ENCODE results near the gene TOGARAM2.

Gene TOGARAM2

DNA sequence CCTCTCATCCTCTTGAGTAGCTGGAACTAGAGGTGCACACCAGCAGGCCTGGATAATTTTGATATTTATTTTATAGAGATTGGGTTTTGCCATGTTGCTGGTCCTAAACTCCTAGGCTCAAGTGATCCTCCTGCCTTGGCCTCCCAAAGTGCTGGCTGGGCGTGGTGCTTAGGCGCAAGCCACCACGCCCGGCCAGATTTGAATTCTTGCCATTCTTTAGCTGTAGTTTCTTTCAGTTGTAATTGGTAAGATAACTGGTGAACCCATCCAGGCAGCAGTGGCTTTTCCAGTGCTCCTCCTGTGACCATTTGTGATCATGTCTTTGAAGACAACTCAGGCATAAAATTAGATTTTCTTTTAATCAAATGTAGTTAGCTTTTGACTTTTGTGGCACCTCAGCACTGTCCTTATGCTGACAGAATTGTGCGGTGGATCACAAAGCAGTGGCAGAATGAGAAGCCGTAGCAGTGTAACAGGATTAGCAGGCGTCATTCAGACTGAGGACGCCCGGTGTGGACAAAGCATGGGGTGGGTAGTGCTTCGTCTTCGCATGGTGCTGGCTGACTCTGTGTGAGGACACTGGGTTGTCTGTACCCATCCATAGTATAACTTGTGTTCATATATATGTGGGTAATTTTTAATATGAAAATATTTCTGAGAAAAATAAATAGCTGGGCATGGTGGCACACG, 30.0 kb upstream of the TOGARAM2 start:
- TF ChIP-seq CTCF (IDR thresholded peaks at IDR 0.05; ENCODE audit: extremely low read depth, missing control alignments), result no peak

GRCh38 chr2:28951910-28952835, 28.9 kb upstream of the TOGARAM2 start:
- DNase-seq (ENCODE audit: low spot score), result no peak
- no peak for TF ChIP-seq CTCF (IDR thresholded peaks at IDR 0.05; ENCODE audit: extremely low read depth, missing control alignments)

More for the DNA sequence above, 30.0 kb upstream of the TOGARAM2 start:
- DNase-seq (ENCODE audit: low spot score), result no peak

- DNase-seq (ENCODE audit: low spot score), result no peak
- TF ChIP-seq CTCF (IDR thresholded peaks at IDR 0.05; ENCODE audit: extremely low read depth, missing control alignments), result no peak
Observed at GRCh38 chr2:28952836-28953211, 28.3 kb upstream of the TOGARAM2 start.

- no peak for DNase-seq (ENCODE audit: low spot score)
- no peak for TF ChIP-seq CTCF (IDR thresholded peaks at IDR 0.05; ENCODE audit: extremely low read depth, missing control alignments)
Observed at GRCh38 chr2:28955467-28955866, 25.6 kb upstream of the TOGARAM2 start.

GRCh38 chr2:28956415-28956826, 24.7 kb upstream of the TOGARAM2 start:
- no peak for TF ChIP-seq CTCF (IDR thresholded peaks at IDR 0.05; ENCODE audit: extremely low read depth, missing control alignments)
- DNase-seq (ENCODE audit: low spot score), result peak; percentile 48

- TF ChIP-seq CTCF (IDR thresholded peaks at IDR 0.05; ENCODE audit: extremely low read depth, missing control alignments), result no peak
- no peak for DNase-seq (ENCODE audit: low spot score)
Observed at GRCh38 chr2:28956890-28957289, 24.2 kb upstream of the TOGARAM2 start.

GRCh38 chr2:28958689-28959088, 22.4 kb upstream of the TOGARAM2 start:
- DNase-seq (ENCODE audit: low spot score), result peak; percentile 74
- no peak for TF ChIP-seq CTCF (IDR thresholded peaks at IDR 0.05; ENCODE audit: extremely low read depth, missing control alignments)

Data from GM20000 (cell line).